Fibroblast of skin of back (primary cell): ENCODE measurements around the gene SHROOM3.
"Not testable (repeated sequence)": the region's sequence is repeated elsewhere in the genome, so short reads cannot be mapped to it uniquely, and the experiment has no call there.

Experiments
- DNase-seq: peaks from one replicate; pipeline ENCODE4 v3.0.0-alpha.2; 2013

SHROOM3 gene

GRCh38 chr4:76596713-76597112 lies 161.7 kb downstream of the SHROOM3 start:
- DNase-seq = no peak

DNA sequence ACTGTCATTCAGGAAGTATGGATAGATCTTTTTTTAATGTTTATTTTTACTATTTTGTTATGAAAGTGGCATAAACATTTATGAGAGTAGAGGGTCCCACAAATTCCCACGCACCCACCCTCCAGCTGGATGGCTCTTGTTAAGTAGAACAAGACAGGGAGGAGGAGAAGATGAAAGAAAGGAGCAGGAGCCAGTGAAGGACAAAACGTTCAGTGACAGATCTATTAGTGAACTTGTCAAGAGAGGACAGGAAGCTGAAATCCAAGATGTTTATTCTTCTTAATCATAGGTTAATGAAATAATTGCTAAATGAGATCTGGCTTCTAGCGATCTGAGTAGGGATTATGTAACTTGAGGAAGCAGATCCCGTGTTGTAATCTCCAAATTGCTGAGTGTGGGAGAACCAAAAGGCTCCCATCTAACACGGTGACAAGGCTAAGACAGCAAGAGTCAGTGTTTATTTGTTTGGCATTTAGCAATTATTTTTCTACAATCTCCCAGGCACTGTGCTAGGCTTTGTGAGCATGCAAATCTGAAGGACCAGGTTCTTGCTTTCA lies 162.5 kb downstream of the SHROOM3 start:
- DNase-seq = no peak

DNA sequence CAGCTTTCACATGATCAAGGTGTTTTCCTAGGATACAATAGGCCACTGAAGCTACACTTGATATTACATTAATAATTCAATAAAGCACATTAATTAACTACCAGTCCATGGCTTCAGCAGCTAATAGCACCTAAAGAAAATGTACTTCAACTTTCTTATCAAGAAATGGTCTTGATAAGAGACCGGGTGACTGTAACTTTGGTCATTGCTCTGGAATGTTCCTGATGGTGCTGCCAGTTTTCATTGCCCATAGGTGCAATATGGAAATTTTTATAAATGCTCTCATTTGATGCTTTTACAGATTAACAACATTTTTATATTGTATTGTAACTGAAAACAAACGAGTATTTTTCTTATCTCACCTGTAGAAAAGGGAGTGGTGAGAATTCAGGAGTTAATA lies 165.4 kb downstream of the SHROOM3 start:
- no peak for DNase-seq

DNA sequence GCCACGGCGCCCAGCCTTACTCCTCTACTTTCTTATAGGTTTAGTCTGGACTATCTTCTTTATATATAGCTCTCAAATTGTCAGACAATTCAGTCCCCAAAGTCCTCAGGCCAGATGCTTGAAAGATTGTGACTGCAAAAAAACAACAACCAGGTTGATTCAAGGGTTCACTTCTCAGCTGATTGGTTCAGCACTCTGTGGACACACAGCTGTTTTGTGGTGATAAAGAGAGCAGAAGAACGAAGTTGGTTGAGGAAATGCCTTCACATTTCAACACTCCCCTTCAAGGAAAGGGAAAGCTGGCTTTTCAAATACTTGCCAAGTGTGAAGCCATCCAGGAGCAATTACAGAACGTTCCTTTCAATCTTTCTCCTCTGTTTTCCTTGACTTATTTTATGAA lies 166.8 kb downstream of the SHROOM3 start:
- no peak for DNase-seq

DNA sequence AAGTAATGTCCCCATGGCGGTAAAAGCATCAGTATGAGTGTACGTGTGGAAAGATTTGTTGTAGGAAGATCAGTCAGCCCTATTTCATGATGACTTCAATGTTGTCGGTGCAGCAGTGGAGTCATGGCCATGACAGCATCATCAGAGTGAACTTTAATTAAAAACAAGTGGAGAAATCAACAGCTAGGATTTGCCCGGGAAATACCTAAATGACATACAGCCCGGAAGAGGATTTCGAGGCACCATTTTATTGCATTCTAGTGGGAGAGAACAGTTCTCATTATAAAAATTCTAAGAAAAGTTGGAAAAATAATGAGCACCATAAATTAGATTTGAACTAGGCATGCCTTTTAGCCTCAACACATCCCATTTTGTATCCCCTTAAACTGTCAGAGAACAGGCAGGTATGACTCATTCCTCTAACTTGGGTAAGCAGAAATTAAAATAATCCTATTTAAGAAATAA lies 170.1 kb downstream of the SHROOM3 start:
- peak; percentile 52 for DNase-seq

GRCh38 chr4:76606645-76607265 lies 171.7 kb downstream of the SHROOM3 start:
- peak; percentile 42 for DNase-seq

DNA sequence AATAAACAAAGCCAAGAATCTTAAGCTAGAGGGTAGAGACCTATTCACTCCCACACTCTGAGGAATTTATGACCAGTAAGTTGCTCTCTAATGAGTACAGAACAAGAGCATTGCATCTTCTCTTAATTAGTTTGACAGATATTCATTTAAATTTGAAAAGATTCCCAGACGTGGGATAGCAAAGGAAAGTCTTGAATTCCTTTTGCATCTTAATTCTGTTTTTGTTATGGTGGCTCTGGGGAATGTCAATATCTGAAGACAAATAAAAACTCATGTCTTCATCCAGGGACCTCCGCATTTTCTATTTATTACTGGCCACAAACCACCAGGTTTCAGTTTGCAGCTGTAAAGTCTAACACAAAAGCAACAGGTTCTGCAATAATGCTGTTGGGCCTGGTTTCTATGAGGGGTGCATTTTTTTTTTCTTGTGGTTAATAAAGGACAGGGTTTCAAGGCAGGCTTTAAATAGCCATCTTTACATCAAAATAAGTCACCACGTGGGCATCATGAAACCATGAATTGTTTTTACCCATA lies 172.3 kb downstream of the SHROOM3 start:
- no peak for DNase-seq

GRCh38 chr4:76607846-76608245 lies 172.8 kb downstream of the SHROOM3 start:
- DNase-seq = no peak

GRCh38 chr4:76608549-76608948 lies 173.5 kb downstream of the SHROOM3 start:
- DNase-seq = not testable (repeated sequence)

DNA sequence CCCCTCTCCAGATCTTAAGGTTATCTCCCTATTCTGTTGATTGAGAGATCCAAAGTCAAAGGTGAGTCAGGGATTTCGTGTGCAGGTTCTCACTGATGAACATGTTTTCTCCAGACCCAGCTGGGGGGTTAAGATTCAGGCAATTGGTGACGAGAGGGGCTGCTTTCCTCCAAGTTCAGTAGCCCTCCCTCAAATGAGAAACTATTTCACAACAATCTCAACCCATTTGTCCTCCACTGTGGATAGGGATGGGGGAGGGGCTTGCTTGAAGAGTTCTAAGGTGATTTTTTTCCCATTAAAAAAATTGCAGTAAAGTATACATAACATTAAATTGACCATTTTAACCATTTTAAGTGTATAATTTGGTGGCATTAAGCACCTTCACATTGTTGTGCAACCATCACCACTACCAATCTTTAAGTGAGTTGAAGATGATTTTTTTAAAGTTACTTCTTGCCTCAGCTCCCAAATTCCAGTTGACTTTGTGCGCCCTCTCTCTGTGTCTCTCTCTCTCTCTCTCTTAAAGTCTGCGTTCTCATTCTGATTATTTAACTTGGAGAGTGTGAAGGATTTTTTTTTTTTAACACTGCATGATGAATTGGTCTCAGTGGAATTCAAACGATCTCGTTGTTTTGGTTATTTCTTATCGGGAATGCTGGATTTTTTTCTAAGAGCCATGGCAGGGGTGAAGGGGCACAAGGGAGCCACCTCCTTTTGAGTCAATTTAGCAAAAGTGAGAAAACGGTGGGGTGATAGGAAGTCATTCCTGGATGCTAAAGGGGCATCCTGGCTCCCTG lies 175.9 kb downstream of the SHROOM3 start:
- peak; percentile 92 for DNase-seq

DNA sequence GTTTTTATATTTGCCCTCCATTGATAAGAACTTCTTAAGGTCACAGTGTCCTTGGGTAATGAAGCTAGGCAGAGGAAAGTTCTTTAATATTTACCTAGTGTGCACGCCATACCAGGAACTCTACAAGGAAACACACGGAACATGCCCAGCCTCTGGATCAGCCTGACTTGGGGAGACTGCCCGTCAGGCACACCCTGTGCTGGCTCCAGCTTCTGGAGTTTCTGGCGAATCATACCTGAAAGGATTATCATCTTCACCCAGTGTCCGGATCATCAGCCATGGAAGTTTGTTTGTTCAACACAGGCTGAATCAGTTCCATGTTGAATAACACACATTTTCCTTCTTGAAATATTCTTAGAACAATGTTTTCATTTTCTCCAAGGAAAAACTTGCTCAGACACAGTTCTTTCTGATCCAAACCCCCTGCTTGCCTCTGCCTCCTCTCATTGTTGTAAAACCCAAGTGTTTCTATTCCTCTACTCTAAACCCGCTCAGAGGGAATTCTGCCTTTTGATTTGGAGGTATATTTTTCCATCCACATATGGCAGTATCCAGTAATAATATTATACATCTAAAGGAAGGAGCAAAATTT lies 176.7 kb downstream of the SHROOM3 start:
- peak; percentile 82 for DNase-seq

DNA sequence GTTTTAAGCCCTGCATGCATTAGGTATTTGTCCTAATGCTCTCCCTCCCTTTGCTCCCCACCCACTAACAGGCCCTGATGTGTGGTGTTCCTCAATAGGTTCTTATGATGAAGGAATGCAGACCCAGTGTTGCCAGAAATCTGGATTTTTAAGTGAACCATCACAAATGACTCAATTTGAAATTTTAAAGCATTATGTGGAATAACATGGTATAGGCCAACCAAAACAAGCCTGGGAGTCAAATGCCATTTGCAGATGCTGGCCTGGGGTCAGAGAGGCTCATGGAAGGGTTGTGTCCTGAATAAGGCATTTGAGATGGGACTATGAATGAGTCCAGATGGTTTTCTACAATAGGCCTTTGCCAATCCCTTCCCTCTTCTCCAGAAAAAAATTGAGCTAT lies 179.6 kb downstream of the SHROOM3 start:
- DNase-seq = peak; percentile 98

GRCh38 chr4:76615999-76616398 lies 181.0 kb downstream of the SHROOM3 start:
- no peak for DNase-seq

GRCh38 chr4:76616526-76616925 lies 181.5 kb downstream of the SHROOM3 start:
- DNase-seq = no peak

- DNase-seq = no peak
Measured at GRCh38 chr4:76620723-76621468, 185.9 kb downstream of the SHROOM3 start.

DNA sequence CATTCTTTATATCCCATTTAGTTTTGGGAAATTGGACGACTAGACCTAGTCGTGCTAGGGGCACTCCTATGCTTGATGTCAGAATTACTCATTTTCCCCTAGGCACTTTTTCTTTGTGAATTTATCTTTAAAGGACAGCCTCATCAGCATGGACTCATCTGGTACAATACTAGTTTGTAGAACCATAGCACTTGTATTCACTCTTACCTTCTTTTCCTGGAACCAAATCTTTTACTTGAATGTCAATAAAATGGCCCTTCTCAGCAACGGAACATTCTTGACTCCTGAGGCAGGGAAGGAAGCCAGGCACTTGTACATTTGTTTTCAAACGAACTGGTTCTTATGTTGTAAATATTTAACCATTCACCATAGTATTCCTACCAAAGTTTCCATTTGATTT lies 187.1 kb downstream of the SHROOM3 start:
- DNase-seq = no peak

DNA sequence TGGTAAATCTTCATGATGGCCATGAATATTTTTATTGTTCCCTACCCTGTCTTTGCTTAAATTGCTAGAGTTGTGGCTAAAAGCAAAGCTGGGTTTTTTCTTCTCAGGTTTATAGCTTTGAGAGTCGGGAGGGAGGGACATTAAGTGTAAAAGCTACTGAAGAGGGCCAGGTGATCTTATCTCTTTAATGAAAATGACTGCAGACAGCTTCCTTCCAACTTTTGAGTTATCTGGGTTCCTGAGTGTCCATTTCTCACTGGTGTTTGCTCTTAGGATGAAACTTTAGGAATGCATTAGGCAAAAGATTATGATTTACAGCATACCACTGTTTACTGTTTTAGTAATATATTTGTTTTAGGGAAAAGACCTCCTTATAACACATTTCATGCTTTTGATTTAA lies 187.7 kb downstream of the SHROOM3 start:
- DNase-seq = no peak

- peak; percentile 46 for DNase-seq
Measured at GRCh38 chr4:76623217-76624045, 188.4 kb downstream of the SHROOM3 start.

DNA sequence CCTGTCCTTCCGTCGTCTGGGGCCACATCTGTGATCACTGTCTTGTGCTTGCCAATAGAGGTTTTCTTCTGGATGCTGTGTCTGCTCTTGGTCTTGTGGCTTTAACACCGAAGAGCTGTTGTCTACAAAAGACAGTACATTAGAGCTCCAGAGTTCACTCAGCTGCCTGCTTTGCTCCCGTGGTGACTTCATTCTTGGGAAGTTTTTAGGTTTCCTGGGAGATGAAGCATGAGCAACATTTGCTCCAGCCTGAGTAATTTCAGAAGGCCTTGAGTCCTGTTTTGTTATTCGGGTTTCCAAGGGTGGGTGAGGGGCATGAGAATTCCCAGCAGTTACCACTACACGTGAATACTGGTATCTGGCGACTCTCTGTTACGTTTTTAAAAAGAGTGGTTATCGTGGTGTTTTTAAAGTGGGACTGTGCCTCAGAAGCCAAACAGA lies 189.2 kb downstream of the SHROOM3 start:
- peak; percentile 98 for DNase-seq

DNA sequence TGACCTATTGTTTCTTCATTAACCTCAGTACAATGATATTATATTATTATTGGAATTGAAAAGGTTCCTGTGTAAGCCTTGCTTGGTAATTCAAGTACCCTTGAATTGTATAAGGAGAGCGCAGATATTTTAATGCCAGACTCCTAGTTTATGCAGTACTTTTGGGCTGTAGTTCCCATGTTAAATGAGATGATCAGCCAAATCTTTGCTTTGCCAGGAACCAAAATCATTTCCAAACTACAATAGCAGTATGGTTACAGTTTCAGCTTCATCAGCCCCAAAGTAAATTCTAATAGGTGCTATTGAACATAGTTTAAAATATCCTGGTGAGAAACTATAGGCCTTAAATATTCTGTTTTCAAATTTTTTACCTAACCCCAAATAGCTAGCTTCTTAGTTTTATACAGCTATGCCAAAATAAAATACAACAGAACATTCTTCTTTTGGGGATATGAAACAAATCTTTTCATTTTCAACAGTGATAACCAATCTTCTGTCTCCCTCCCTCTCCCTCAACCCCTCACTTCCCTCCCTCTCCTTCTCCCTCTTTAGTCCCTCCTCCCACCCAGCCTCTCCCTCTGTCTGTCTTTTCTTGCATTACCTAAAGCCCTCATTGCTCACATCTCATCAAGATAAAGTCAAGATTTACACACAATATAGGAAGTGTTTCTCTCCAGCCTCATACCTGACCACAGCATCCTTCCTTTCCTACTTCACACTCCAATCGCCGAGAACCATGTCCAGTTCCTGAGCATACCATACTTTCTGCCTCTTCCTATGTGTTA lies 190.1 kb downstream of the SHROOM3 start:
- DNase-seq = no peak
